HFFc6 (cell line): ENCODE measurements around the gene ARL14EPL. TPM values are rescaled to one million over a fixed set of nuclear protein-coding genes. Genes with fewer than 3 reads are reported as not detected.
"Not testable (repeated sequence)": the region's sequence is repeated elsewhere in the genome, so short reads cannot be mapped to it uniquely, and the experiment has no call there.

ENCODE experiments used
- DNase-seq: peaks from one replicate; pipeline ENCODE4 v3.0.0-alpha.2; 2018
- H3K27ac Mint-ChIP-seq: 2 replicates; pipeline ENCODE4 v1.8.0; 2020; ENCODE audit warnings: mild to moderate bottlenecking, mixed read lengths
- H3K27me3 Mint-ChIP-seq: 2 replicates; pipeline ENCODE4 v1.8.0; 2021; ENCODE audit warnings: mild to moderate bottlenecking, moderate library complexity, mixed read lengths; ENCODE audit not compliant: insufficient read depth
- H3K36me3 Mint-ChIP-seq: 2 replicates; pipeline ENCODE4 v1.8.0; 2021; ENCODE audit warnings: low read depth, mixed read lengths
- H3K4me1 Mint-ChIP-seq: 2 replicates; pipeline ENCODE4 v1.8.0; 2020; ENCODE audit warnings: low read depth, mixed read lengths
- H3K4me3 Mint-ChIP-seq: 2 replicates; pipeline ENCODE4 v1.8.0; 2020; ENCODE audit warnings: mild to moderate bottlenecking, moderate library complexity, mixed read lengths
- H3K9me3 Mint-ChIP-seq: 2 replicates; pipeline ENCODE4 v1.8.0; 2020; ENCODE audit warnings: mild to moderate bottlenecking, mixed read lengths
- total RNA-seq, 6 experiments: library from RNA; stranded (reverse); fragmentation: NEBNext Ultra II Directional; extraction: Animal tissue kit (Norgen Biotek cat#: 25700); gene quantifications; 2 replicates in 1 of 6; 3 replicates in 5 of 6; pipeline ENCODE4 v1.2.3, GENCODE V29; 2021
- TF ChIP-seq, protein P1 (sequence below): fragments of 200-600 bp; sonication (generic); IDR thresholded peaks from 2 replicates; pipeline ENCODE4 v1.5.0; 2021; ENCODE audit warnings: antibody characterized with exemption, mild to moderate bottlenecking

The ARL14EPL gene
- total RNA-seq, 6 experiments from 2014 or later = not detected

DNA sequence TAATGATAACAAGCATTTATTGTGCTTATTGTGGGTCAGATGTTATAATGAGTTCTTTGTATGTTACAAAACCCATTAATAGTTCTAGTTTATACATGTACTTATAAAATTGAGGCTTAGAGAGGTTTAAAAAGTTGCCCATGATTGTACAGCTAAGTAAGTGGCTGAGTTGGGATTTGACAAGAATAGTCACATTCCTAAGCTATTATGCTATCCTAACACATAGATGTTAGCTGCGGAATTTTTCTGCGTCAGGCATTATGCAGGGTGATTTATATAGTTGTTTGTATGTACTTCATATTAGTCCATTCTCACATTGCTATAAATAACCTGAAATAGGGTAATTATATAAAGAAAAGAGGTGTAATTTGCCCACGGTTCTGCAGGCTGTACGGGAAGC, 65.0 kb downstream of the ARL14EPL start:
- Mint-ChIP-seq H3K4me3 (no peak overlapping the region), H3K4me1 (peaks cover 16% of the 10 kb centered on the region), H3K27me3 (no peaks in the 10 kb centered on the region), H3K27ac (no peak overlapping the region), H3K36me3 (peaks cover 49% of the 10 kb centered on the region), H3K9me3 (no peaks in the 10 kb centered on the region)
- TF ChIP-seq, protein P1, sequence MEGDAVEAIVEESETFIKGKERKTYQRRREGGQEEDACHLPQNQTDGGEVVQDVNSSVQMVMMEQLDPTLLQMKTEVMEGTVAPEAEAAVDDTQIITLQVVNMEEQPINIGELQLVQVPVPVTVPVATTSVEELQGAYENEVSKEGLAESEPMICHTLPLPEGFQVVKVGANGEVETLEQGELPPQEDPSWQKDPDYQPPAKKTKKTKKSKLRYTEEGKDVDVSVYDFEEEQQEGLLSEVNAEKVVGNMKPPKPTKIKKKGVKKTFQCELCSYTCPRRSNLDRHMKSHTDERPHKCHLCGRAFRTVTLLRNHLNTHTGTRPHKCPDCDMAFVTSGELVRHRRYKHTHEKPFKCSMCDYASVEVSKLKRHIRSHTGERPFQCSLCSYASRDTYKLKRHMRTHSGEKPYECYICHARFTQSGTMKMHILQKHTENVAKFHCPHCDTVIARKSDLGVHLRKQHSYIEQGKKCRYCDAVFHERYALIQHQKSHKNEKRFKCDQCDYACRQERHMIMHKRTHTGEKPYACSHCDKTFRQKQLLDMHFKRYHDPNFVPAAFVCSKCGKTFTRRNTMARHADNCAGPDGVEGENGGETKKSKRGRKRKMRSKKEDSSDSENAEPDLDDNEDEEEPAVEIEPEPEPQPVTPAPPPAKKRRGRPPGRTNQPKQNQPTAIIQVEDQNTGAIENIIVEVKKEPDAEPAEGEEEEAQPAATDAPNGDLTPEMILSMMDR = no peak
- DNase-seq = peak; percentile 25

DNA sequence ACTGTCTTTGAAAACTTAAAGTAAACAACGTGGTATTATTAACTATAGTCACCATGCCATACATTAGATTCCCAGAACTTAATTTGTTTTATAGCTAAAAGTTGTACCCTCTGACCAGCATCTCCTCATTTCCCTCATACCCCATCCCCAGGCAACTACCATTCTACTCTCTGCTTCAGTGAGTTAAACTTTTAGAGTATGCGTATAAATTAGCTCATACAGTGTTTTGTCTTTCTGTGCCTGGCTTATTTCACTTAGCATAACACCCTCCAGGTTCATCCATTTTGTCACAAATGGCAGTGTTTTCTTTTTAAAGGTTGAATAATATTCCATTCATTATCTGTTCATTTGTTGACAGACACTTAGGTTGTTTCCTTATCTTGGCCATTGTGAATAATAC, 66.7 kb downstream of the ARL14EPL start:
- Mint-ChIP-seq H3K27me3 (no peaks in the 10 kb centered on the region), H3K36me3 (peaks cover 50% of the 10 kb centered on the region), H3K9me3 (no peaks in the 10 kb centered on the region), H3K4me1 (peaks cover 16% of the 10 kb centered on the region), H3K27ac (no peak overlapping the region), H3K4me3 (no peak overlapping the region)
- TF ChIP-seq, protein P1 = no peak
- DNase-seq = no peak

DNA sequence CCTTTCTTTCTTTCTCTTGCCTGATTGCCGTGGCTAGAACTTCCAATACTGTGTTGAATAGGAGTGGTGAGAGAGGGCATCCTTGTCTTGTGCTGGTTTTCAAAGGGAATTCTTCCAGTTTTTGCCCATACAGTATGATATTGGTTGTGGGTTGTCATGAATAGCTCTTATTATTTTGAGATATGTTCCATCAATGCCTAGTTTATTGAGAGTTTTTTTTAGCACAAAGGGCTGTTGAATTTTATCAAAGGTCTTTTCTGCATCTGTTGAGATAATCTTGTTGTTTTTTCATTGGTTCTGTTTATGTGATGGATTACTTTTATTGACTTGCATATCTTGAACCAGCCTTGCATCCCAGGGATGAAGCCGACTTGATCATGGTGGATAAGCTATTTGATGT, 72.7 kb downstream of the ARL14EPL start:
- DNase-seq, H3K27ac Mint-ChIP-seq, H3K4me3 Mint-ChIP-seq, H3K27me3 Mint-ChIP-seq, H3K4me1 Mint-ChIP-seq, H3K9me3 Mint-ChIP-seq: not testable (repeated sequence)
- peaks cover 41% of the 10 kb centered on the region for H3K36me3 Mint-ChIP-seq

Other genes with a start within 250 kb of the ARL14EPL start
- gene CDO1, start 215.8 kb upstream of the ARL14EPL start, total RNA-seq = under 1 TPM in 4 of 6 experiments, not detected in 2; 0.12 to 0.26 (median 0.18) TPM
- gene ATG12, start 190.9 kb upstream of the ARL14EPL start, total RNA-seq = 10 to 100 TPM; 58.3 to 75.9 (median 63.3) TPM
- gene AP3S1, start 190.5 kb upstream of the ARL14EPL start, total RNA-seq = 100 to 1,000 TPM; 109 to 131 (median 122) TPM
- under 1 TPM in 4 of 6 experiments, not detected in 2; 0.07 to 0.41 (median 0.16) TPM for gene LVRN, start 70.0 kb upstream of the ARL14EPL start, total RNA-seq
- gene COMMD10, start 52.6 kb downstream of the ARL14EPL start, total RNA-seq = 10 to 100 TPM; 19.0 to 25.0 (median 22.0) TPM